GM12892 (cell line): ENCODE measurements around the gene ZCCHC13.

Experiments used
- POLR2A ChIP-seq: IDR thresholded peaks from 2 replicates; pipeline ENCODE4 v1.6.1; 2011; ENCODE audit warnings: low read depth, low read length, control low read depth
- POLR2AphosphoS5 ChIP-seq: IDR thresholded peaks from 2 replicates; pipeline ENCODE4 v1.6.1; 2011; ENCODE audit warnings: low read depth, low read length, control low read depth

DNA sequence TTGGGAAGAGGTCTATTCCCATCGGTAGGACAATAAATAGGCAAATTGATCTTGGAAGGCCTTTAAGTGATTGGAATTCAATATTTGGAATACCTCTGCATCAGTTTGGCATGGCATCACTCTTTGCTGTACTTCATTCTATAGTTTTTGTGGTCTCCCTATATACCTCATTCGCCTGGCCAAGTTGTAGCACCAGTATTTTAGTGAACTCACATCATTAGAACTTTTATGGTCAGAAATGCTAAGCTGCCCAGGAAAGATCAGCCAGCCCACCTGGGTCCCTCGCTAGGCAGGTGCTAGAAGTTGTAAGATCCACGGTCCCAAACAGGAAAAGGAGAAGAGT is 40.3 kb downstream of the ZCCHC13 start:
- TF ChIP-seq POLR2AphosphoS5 (no peak), POLR2A (no peak)
